GM10847 (cell line): ENCODE data around the gene NT5C3B.

Experiments
- POLR2A ChIP-seq: IDR thresholded peaks from 2 replicates; pipeline ENCODE4 v1.6.1; 2011; ENCODE audit not compliant: insufficient read length; ENCODE audit errors: extremely low read depth

NT5C3B gene

GRCh38 chr17:41777574-41778188 lies 58.4 kb downstream of the NT5C3B start:
- no peak for TF ChIP-seq POLR2A

GRCh38 chr17:41777157-41777573 lies 58.9 kb downstream of the NT5C3B start:
- TF ChIP-seq POLR2A: no peak

GRCh38 chr17:41775394-41776226 lies 60.4 kb downstream of the NT5C3B start:
- no peak for TF ChIP-seq POLR2A
